ENCODE data around the gene TTYH1. TPM values are rescaled to one million over a fixed set of nuclear protein-coding genes. Genes with fewer than 3 reads are reported as not detected.

TTYH1 gene
- total and polyA plus RNA-seq, 2 of the 4 experiments (the other 2 are of a cell fraction) = not detected

DNA sequence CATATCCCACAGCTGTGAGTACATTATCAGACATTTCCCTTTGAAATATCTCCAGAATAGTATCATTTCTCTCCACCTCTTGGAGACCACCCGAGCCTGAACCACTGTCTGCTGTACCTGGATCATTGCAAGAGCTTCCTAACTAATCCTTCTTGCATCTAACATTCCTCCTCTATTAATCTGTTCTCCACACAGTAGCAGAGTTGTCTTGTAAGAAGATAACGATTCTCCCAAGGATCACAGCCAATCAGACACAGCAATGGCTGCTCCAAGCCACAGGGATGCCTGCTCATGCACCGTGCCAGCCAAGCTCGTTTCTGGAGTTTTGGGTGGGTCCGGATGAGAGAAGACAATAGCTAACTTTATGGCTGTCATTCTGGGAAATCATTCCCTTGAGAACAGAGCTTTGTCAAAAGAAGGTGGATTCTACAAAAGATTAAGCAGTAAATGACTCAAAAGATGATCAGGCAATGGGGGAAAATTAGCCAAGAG lies 36.0 kb upstream of the TTYH1 start:
- H3K18ac ChIP-seq (ENCODE audit: low read depth, low read length) = no peak overlapping the region
- CTCF ChIA-PET = interaction anchor here (1.0 to 1.4 kb wide), 2 partner anchors 10 to 11 kb away, joined by 4 to 9 read pairs; no protein-coding TSS in a partner anchor
- no peak overlapping the region for H3K56ac ChIP-seq (ENCODE audit: extremely low read depth, insufficient read depth, low read length)
- no peak overlapping the region for H2AK5ac ChIP-seq (ENCODE audit: low read depth, low read length)
- POLR2A ChIA-PET (ENCODE audit: unreplicated experiment) = no interaction called here
- H3K4me1 ChIP-seq (ENCODE audit: control insufficient read depth, insufficient read depth, low read length) = no peaks in the 10 kb centered on the region
- dilution Hi-C loops (cut with HindIII; ENCODE audit: low sequenced_read_pairs, unreplicated experiment) = no loop called here
- no peak overlapping the region for H4K91ac ChIP-seq (ENCODE audit: insufficient read depth, low read depth, low read length)
- no peak overlapping the region for H2BK120ac ChIP-seq (ENCODE audit: low read depth, low read length)
- no peak overlapping the region for H3K27ac ChIP-seq (ENCODE audit: insufficient read depth, low read length)
- H2AK9ac ChIP-seq (replicated peaks; ENCODE audit: low read depth, low read length, poor library complexity) = no peak overlapping the region
- no peak overlapping the region for H3K9ac ChIP-seq (ENCODE audit: low read depth, low read length)
- H3K36me3 ChIP-seq (ENCODE audit: control insufficient read depth, insufficient read depth, low read length) = no peaks in the 10 kb centered on the region
- no peak overlapping the region for H3K23ac ChIP-seq (ENCODE audit: low read depth, low read length)
- 40% methylated on average over 1 of the region's 5 CpGs; no CpG with 5 or more reads in 1 of the 2 experiments for WGBS, 2 experiments (ENCODE audit: extremely low coverage in 2 of 2, insufficient read length in 1 of 2)
- no peak overlapping the region for H2BK15ac ChIP-seq (ENCODE audit: low read depth, low read length)
- no peaks in the 10 kb centered on the region for H3K79me1 ChIP-seq (ENCODE audit: low read depth in 1 of 2, low read length in 2 of 2)
- H3K9me1 ChIP-seq (ENCODE audit: insufficient read depth, low read length) = no peaks in the 10 kb centered on the region
- ATAC-seq (ENCODE audit: low read depth) (no peak), DNase-seq (no peak)
- H4K8ac ChIP-seq (ENCODE audit: low read depth in 2 of 2, low read length in 2 of 2) = no peak overlapping the region
- peaks cover 7% of the 10 kb centered on the region; the same call in 1 of the 2 replicates for H3K9me3 ChIP-seq (ENCODE audit: control insufficient read depth, insufficient read depth, low read length)
- in situ Hi-C loops (cut with MboI; ENCODE audit: low sequenced_read_pairs) = no loop called here
- no peak overlapping the region for H2AFZ ChIP-seq (replicated peaks; ENCODE audit: low read length, poor library complexity)
- H3K27me3 ChIP-seq (ENCODE audit: control insufficient read depth, insufficient read depth, low read length) = no peaks in the 10 kb centered on the region
- BruUV-seq (replicated peaks) = no TSS peak
- H3K4me3 ChIP-seq (ENCODE audit: insufficient read depth, low read depth, low read length) = no peak overlapping the region
- no peak overlapping the region for H3K14ac ChIP-seq (replicated peaks; ENCODE audit: low read depth, low read length)
- H3K4ac ChIP-seq (ENCODE audit: low read depth, low read length) = no peak overlapping the region
- H4K5ac ChIP-seq (ENCODE audit: low read depth, low read length) = no peak overlapping the region
- H2BK5ac ChIP-seq (ENCODE audit: low read depth, low read length, poor library complexity, severe bottlenecking) = no peak overlapping the region
- no peak overlapping the region for H3K4me2 ChIP-seq (ENCODE audit: low read depth, low read length)
- no peak for TF ChIP-seq RAD21 (IDR thresholded peaks at IDR 0.05; ENCODE audit: low read length)
- no peak for TF ChIP-seq POLR2A (IDR thresholded peaks at IDR 0.05; ENCODE audit: low read depth, low read length)
- no peak for TF ChIP-seq FOS (IDR thresholded peaks at IDR 0.05; ENCODE audit: low read depth, low read length)
- TF ChIP-seq RCOR1 (IDR thresholded peaks at IDR 0.05; ENCODE audit: insufficient replicate concordance, low read length) = no peak
- TF ChIP-seq NFE2L2 (IDR thresholded peaks at IDR 0.05; ENCODE audit: low read depth, low read length) = no peak
- no peak for TF ChIP-seq CEBPB (IDR thresholded peaks at IDR 0.05; ENCODE audit: low read depth, low read length)
- TF ChIP-seq CTCF (conservative IDR thresholded peaks at IDR 0.05; ENCODE audit: low read depth, low read length) = no peak
- TF ChIP-seq MAZ (IDR thresholded peaks at IDR 0.05; ENCODE audit: borderline replicate concordance, low read depth, low read length) = no peak
- TF ChIP-seq RFX5 (IDR thresholded peaks at IDR 0.05; ENCODE audit: low read depth, low read length) = no peak
- intact Hi-C loops (cut with micrococcal nuclease) = no loop called here
- H2BK20ac ChIP-seq (ENCODE audit: low read depth, low read length) = no peak overlapping the region
- no peaks in the 10 kb centered on the region for H4K20me1 ChIP-seq (ENCODE audit: insufficient read depth, low read length)

Measured in IMR-90 (cell line).